Thyroid gland (tissue), 4 donors: ENCODE data around the gene TCEA2.

ENCODE experiments used
- CTCF ChIP-seq, 6 experiments: fragments of 200-600 bp in 3 of 6; fragments of 450-650 bp in 3 of 6; sonication (generic) in 3 of 6; IDR thresholded peaks; one replicate each; pipeline ENCODE4 v1.5.1; 2016 to 2019; ENCODE audit warnings: antibody characterized with exemption in 6 of 6, mild to moderate bottlenecking in 2 of 6, inconsistent platforms in 1 of 6, moderate library complexity in 1 of 6
- POLR2A ChIP-seq, 2 donors: fragments of 450-650 bp; IDR thresholded peaks; one replicate each; pipeline ENCODE4 v1.6.1; 2017; ENCODE audit warnings: antibody characterized with exemption in 2 of 2, mild to moderate bottlenecking in 2 of 2, moderate library complexity in 1 of 2

DNA sequence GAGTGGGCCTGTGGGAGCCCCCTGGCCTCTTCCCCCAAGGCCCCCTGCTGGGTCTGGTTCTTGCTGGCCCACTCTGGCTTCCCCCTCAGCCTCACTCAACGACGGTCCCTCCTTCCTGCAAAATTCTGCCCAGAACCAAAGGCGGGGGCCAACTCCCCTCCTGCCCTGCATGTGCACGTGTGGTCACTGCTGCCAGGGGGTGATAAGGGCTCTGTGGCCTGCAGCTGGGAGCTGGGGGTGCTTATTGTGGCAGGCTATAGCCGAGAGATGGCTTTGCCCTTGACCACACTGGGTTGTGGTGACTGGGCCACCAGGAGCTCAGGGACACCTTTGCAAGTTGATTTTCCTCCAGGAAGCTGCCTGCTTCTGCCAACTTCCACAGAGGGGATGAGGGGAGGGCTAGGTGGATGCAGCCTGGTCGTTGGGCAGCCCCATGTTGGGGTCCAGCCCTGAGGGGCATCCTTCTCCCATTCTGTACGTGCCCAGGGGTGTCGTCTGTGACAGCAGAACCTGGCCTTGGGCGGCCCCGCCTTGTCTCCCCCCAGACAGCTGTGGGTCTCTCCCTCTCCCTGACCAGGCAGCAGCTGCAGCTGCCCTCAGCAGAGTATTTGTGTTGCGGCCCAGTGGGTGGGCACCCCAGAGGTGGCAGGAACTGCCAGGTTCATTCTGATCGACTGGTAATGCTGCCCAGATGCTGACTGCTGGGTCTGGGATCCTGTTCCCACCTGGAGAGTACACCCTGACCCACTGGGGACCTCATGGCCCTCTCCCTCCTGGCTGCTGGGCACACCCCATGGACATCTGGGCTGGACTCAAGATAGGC lies 5.6 kb downstream of the TCEA2 start:
- TF ChIP-seq CTCF (IDR thresholded peaks at IDR 0.05) (no peak), POLR2A (IDR thresholded peaks at IDR 0.05) (no peak)
